GM18502 (cell line): ENCODE measurements around the gene METTL25.
"Not testable (repeated sequence)": the region's sequence is repeated elsewhere in the genome, so short reads cannot be mapped to it uniquely, and the experiment has no call there.

ENCODE experiments used
- ATAC-seq: cut with Tn5 transposase; IDR thresholded peaks from one replicate; pipeline ENCODE4 v1.9.1; 2021; ENCODE audit warnings: mild to moderate bottlenecking; ENCODE audit not compliant: unreplicated experiment, poor library complexity

Gene METTL25

DNA sequence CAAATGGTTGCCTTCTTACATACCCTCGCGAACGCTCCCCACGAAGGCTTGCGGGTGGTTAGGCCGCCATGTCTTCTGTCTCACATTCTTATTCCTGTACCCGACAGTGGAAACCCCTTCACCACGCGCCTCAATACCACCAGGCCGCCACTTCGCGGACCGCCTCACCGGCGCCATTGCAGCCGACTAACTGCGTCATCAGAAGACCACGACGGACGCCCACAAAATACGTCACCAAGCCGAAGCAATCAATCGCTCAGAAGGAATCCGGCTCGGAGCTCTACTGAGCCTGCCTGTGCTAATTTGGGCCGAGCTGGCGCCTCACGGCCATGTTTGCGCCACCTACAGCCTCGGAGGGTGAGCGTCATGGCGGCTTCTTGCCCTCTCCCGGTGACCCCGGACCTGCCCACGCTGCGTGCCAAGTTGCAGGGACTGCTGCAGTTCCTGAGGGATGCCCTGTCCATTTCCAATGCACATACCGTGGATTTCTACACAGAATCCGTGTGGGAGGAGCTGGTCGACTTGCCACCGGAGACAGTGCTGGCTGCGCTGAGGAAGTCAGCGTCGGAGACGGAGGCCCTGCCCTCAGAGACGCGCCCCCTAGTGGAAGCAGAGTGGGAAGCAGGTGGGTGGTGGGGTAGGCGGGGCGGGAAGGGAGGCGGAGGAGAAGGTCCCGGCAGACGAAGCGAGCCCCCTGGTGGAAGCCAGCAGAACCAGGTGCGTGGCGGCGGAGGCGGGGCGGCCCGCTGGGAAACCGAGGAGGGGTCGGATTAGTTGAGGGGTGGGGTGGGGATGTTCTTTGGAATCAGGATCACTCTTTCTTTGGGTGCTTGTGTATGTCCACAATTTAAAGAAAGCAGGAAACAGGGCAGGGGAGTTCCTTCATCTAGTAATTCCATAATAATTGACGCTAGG, at the start of gene METTL25, which contains the start of gene CCDC59:
Gene METTL25, plus strand, starts transcription at position 330 of the 915 bp plus-strand sequence. Its CDS starts 37 bp downstream, at position 367.
Gene CCDC59, minus strand, starts transcription at position 188 of the 915 bp plus-strand sequence. Its CDS starts 11 bp downstream, at position 177.
- ATAC-seq, result peak; percentile 93

- ATAC-seq, result no peak
Measured at GRCh38 chr12:82314406-82314892, 43.9 kb upstream of the METTL25 start.

DNA sequence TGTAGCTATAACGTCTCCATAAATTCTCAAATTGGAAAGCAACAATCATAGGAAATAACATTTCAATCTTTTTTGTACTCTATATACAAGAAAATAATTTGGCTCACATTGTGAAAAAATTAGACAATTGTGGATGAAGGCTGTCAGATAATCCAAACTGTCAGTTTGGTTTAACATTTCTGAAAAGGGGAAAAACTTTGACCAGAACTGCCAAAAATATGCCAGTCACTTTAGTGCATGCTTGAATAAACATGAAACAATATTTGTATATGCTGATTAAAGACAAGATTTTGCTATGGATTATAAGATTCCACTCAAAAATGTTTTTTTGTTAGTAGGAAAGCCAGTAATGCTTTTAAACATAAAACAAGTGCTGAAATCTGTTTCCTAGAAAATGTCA, 39.1 kb upstream of the METTL25 start:
- ATAC-seq, result no peak

DNA sequence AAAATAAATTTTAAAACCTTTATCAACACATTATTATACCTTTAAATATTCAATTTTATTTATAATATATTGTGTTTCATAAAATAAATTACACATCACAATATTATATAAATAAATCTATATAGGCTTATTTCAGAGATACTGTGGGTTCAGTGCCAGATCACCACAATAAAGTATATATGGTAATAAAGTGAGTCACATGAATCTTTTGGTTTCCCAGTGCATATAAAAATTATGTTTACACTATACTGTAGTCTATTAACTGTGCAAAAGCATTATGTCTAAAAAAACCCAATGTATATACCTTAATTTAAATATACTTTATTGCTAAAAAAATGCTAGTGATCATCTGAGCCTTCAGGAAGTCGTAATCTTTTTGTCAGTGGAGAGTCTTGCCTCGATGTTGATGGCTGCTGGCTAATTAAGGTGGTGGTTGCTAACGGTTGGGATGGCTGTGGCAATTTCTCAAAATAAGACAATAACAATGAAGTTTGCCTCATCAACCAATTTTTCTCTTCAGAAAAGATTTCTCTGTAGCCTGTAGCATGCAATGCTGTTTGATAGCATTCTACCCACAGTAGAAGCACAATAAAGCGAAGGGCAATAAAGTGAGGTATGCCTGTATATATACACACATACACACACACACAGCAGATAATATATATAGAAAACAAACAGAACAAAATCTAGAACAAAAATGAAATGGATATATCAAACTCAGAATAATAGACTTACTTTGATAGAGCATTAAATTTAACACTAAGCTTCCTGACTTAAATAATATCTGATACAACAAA, 32.6 kb upstream of the METTL25 start:
- no peak for ATAC-seq

- peak; percentile 63 for ATAC-seq
Measured at GRCh38 chr12:82326905-82327503, 31.3 kb upstream of the METTL25 start.

DNA sequence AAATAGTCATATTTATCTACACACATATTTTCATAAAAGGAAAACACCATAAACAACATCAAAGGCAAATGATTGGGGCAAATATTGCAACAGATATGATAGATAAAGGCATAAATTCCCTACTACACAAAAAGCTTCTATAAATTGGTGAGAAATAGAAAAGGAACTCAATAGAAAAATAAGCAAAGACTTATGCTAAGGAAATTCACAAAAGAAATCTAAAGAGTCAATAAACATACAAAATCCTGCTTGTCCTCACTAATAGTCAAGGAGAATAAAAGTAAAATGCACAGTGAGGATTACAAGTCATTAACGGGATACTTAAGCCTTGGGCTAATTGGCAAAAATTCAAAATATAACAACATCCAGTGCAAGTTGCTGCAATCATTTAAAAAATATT, 30.5 kb upstream of the METTL25 start:
- no peak for ATAC-seq

DNA sequence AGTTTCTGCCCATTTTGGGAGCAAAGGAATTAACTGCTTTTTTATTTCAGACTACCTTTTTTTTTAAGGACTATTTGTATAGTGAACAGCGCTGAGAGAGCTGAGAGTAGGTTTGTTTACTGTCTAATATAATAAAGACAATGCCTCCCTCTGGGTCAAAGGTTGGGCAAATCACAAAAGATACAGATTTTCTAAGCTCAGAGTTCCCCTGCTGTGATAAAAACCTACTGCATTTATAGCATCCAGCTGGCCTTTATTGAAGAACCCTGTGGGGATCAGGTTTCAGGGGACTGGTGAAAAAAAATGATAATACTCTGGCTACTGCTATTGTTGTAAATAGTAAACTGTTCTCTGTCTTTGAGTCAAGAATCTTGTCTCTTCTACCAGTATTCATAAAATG, 28.8 kb upstream of the METTL25 start:
- ATAC-seq, result no peak

- no peak for ATAC-seq
Measured at GRCh38 chr12:82350161-82350560, 8.2 kb upstream of the METTL25 start.

DNA sequence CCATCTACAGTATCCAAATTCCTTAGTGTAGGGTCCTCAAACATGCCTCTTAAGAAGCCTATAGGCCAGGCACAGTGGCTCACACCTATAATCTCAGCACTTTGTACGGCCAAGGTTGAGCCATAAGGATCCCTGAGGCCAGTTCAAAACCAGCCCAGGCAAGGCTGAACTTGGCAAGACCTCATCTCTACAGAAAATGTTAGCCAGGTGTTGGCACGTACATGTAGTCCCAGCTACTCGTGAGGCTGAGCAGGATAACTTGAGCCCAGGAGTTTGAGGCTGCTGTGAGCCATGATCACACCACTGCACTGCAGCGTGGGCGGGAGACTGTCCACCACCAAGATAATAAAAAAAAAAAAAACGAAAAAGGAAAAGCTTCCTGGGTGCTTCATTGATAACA, 6.9 kb upstream of the METTL25 start:
- ATAC-seq, result no peak

DNA sequence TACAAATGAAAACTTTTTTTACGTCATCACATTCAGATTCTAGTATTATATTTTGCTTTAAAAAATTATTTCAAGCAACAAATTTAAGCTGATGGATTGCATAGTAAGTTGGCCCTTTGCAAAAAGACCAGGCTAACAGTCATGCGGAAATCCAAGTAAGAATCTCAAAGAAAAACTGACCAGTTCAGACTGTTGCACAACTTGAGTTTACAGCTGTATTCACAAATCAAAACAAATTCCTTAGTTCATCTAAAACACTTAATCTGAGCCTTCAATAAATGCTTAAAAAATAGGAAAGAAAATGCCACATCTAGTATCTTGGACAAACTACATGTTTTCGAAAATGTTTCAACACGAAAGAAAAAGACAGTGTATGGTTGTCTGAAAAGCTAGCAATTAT, 989 bp upstream of the METTL25 start:
- no peak for ATAC-seq

GRCh38 chr12:82357845-82358199, 507 bp upstream of the METTL25 start:
- ATAC-seq, result no peak

DNA sequence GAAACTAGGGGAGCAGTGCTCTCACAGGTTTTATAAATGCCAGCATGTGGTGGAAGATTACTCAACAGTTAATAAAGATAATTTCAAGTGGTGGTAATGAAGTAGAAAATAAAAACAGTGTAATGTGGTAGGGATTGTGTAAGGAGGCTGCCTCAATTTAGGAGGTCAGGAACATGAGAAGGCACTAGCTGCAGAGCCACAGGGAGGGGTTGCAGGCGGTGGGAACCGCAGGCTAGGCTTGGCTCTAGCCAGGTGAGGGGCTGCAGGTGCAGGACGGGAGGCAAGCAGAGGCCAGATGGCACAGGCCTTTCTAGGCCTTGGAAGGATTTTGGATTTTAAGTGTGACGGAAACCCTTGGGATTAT, 768 bp downstream of the METTL25 start:
- peak; percentile 23 for ATAC-seq

GRCh38 chr12:82360834-82361233, 2.5 kb downstream of the METTL25 start:
- ATAC-seq, result not testable (repeated sequence)

DNA sequence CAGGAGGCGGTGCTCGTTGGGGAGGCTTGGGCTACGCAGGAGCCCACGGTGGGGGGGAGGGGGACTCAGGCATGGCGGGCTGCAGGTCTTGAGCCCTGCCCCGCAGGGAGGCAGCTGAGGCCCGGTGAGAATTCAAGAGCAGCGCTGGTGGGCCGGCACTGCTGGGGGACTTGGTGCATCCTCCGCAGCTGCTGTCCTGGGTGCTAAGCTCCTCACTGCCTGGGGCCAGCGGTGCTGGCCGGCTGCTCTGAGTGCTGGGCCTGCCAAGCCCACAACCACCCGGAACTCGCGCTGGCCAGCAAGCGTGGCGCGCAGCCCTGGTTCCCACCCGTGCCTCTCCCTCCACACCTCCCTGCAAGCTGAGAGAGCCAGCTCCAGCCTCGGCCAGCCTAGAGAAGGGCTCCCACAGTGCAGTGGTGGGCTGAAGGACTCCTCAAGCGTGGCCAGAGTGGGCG, 3.2 kb downstream of the METTL25 start:
- no peak for ATAC-seq

GRCh38 chr12:82363990-82364389, 5.7 kb downstream of the METTL25 start:
- ATAC-seq, result no peak

GRCh38 chr12:82366197-82366596, 7.9 kb downstream of the METTL25 start:
- no peak for ATAC-seq

- no peak for ATAC-seq
Measured at GRCh38 chr12:82375201-82375600, 16.9 kb downstream of the METTL25 start.

GRCh38 chr12:82378997-82379396, 20.7 kb downstream of the METTL25 start:
- no peak for ATAC-seq

- peak; percentile 82 for ATAC-seq
Measured at GRCh38 chr12:82383930-82384552, 25.7 kb downstream of the METTL25 start.

DNA sequence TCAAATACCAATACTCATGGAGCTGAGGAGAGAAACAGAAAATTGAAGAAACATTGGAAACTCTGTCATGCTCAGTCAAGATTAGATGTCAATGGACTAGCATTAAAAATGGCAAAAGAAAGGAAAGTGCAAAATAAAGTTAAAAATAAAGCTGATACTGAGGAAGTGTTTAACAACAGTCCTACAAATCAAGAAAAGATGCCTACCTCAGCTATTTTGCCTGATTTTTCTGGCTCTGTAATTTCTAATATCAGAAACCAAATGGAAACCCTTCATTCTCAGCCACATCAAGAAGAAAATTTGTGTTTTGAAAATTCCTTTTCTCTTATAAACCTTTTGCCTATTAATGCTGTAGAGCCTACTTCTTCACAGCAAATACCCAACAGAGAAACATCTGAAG, 40.5 kb downstream of the METTL25 start:
- no peak for ATAC-seq
